CD8-positive, alpha-beta memory T cell (primary cell): Measurements from ENCODE around the gene DIAPH2. TPM values are rescaled to one million over a fixed set of nuclear protein-coding genes. Genes with fewer than 3 reads are reported as not detected.

ENCODE experiments used
- CTCF ChIA-PET: fragments of 350-600 bp; sonication (Branson Sonifier 250); formaldehyde crosslinking; loops from one replicate; lab custom pipeline; 2021; ENCODE audit warnings: antibody characterized with exemption; lab: Charles Lee
- POLR2A ChIA-PET: fragments of 350-600 bp; sonication (Branson Sonifier 250); formaldehyde crosslinking; loops from one replicate; lab custom pipeline; 2021; ENCODE audit warnings: antibody characterized with exemption; lab: Charles Lee
- DNase-seq, 5 donors: peaks; one replicate each; pipeline versions ENCODE4 v3.0.0 to v3.0.0-alpha.2; 2020 to 2022; ENCODE audit warnings: mixed read lengths in 1 of 5
- H3K27ac ChIP-seq: one replicate; pipeline ENCODE4 v1.7.0; 2013; ENCODE audit warnings: low read depth, mild to moderate bottlenecking, low read length, moderate library complexity
- H3K27me3 ChIP-seq: 2 replicates; pipeline ENCODE4 v1.7.0; 2013; ENCODE audit warnings: low read length, mild to moderate bottlenecking; ENCODE audit not compliant: insufficient read depth, poor library complexity, severe bottlenecking
- H3K36me3 ChIP-seq: 2 replicates; pipeline ENCODE4 v1.7.0; 2013; ENCODE audit warnings: mild to moderate bottlenecking, low read length, moderate library complexity; ENCODE audit not compliant: insufficient read depth
- H3K4me1 ChIP-seq: 2 replicates; pipeline ENCODE4 v1.7.0; 2013; ENCODE audit warnings: mild to moderate bottlenecking, low read length, moderate library complexity; ENCODE audit not compliant: insufficient read depth
- H3K4me3 ChIP-seq: 2 replicates; pipeline ENCODE4 v1.7.0; 2013; ENCODE audit warnings: mild to moderate bottlenecking, low read length
- H3K9me3 ChIP-seq: 2 replicates; pipeline ENCODE4 v1.7.0; 2013; ENCODE audit warnings: mild to moderate bottlenecking, low read length
- H3K27ac Mint-ChIP-seq, 8 donors: one replicate each; pipeline ENCODE4 v1.8.0; 2020 to 2021; ENCODE audit warnings: mixed read lengths in 8 of 8, mild to moderate bottlenecking in 6 of 8, inconsistent platforms in 3 of 8, moderate library complexity in 3 of 8
- H3K27me3 Mint-ChIP-seq, 2 donors: one replicate each; pipeline ENCODE4 v1.8.0; 2020 to 2021; ENCODE audit warnings: mixed read lengths in 2 of 2, mild to moderate bottlenecking in 1 of 2, moderate library complexity in 1 of 2
- H3K36me3 Mint-ChIP-seq, 3 donors: one replicate each; pipeline ENCODE4 v1.8.0; 2020 to 2021; ENCODE audit warnings: mixed read lengths in 3 of 3, inconsistent platforms in 1 of 3, mild to moderate bottlenecking in 1 of 3
- H3K4me1 Mint-ChIP-seq, 3 donors: one replicate each; pipeline ENCODE4 v1.8.0; 2020 to 2021; ENCODE audit warnings: mixed read lengths in 3 of 3, inconsistent platforms in 1 of 3, mild to moderate bottlenecking in 1 of 3
- H3K4me3 Mint-ChIP-seq, 7 donors: one replicate each; pipeline ENCODE4 v1.8.0; 2020 to 2021; ENCODE audit warnings: mixed read lengths in 7 of 7, mild to moderate bottlenecking in 6 of 7, moderate library complexity in 4 of 7, inconsistent platforms in 2 of 7
- H3K9me3 Mint-ChIP-seq, 5 donors: one replicate each; pipeline ENCODE4 v1.8.0; 2020 to 2022; ENCODE audit warnings: mixed read lengths in 5 of 5, mild to moderate bottlenecking in 3 of 5, moderate library complexity in 2 of 5, inconsistent platforms in 1 of 5
- polyA plus RNA-seq: library from polyadenylated mRNA; unstranded; fragments of 300-500 nt; fragmentation: Illumina TruSeq; gene quantifications from one replicate; pipeline ENCODE4 v1.2.3, GENCODE V29; 2021
- total RNA-seq, 2 experiments: library from RNA; stranded (reverse); gene quantifications; one replicate each; pipeline ENCODE4 v1.2.3, GENCODE V29; 2021

Gene DIAPH2
- total and polyA plus RNA-seq, 3 experiments from 2014 or later = 5.6 to 11.5 (median 6.0) TPM

- Histone ChIP-seq H3K4me3 (no peak overlapping the region), H3K9me3 (no peaks in the 10 kb centered on the region), H3K27ac (no peak overlapping the region), H3K27me3 (no peaks in the 10 kb centered on the region), H3K36me3 (no peaks in the 10 kb centered on the region), H3K4me1 (no peaks in the 10 kb centered on the region)
- no peak for DNase-seq
- CTCF ChIA-PET = no interaction called here
- Mint-ChIP-seq H3K27ac (no peak overlapping the region), H3K36me3 (peaks cover 3 to 8% (median 4%) of the 10 kb centered on the region in 3 donors), H3K4me1 (peaks cover 0 to 1% (median 0%) of the 10 kb centered on the region in 3 donors), H3K9me3 (no peaks in the 10 kb centered on the region), H3K27me3 (no peaks in the 10 kb centered on the region), H3K4me3 (no peak overlapping the region)
- POLR2A ChIA-PET = no interaction called here
These were observed 68.6 kb downstream of the DIAPH2 start for GRCh38 chrX:96753230-96753629.

GRCh38 chrX:96756491-96756890, 71.8 kb downstream of the DIAPH2 start:
- Mint-ChIP-seq H3K27me3 (no peaks in the 10 kb centered on the region), H3K36me3 (peaks cover 3 to 12% (median 4%) of the 10 kb centered on the region in 3 donors), H3K9me3 (no peaks in the 10 kb centered on the region), H3K4me1 (peaks cover 1 to 15% (median 8%) of the 10 kb centered on the region in 3 donors), H3K27ac (no peak overlapping the region), H3K4me3 (no peak overlapping the region)
- Histone ChIP-seq H3K4me3 (no peak overlapping the region), H3K27ac (no peak overlapping the region), H3K27me3 (no peaks in the 10 kb centered on the region), H3K4me1 (no peaks in the 10 kb centered on the region), H3K9me3 (no peaks in the 10 kb centered on the region), H3K36me3 (no peaks in the 10 kb centered on the region)
- ChIA-PET CTCF (no interaction called here), POLR2A (no interaction called here)
- no peak for DNase-seq

GRCh38 chrX:96761566-96761965, 76.9 kb downstream of the DIAPH2 start:
- Histone ChIP-seq H3K27me3 (no peaks in the 10 kb centered on the region), H3K9me3 (no peaks in the 10 kb centered on the region), H3K36me3 (no peaks in the 10 kb centered on the region), H3K27ac (no peak overlapping the region), H3K4me3 (no peak overlapping the region), H3K4me1 (no peaks in the 10 kb centered on the region)
- ChIA-PET CTCF (no interaction called here), POLR2A (no interaction called here)
- Mint-ChIP-seq H3K9me3 (no peaks in the 10 kb centered on the region), H3K4me3 (no peak overlapping the region), H3K4me1 (peaks cover 8 to 31% (median 21%) of the 10 kb centered on the region in 3 donors), H3K36me3 (peaks cover 0 to 5% (median 2%) of the 10 kb centered on the region in 3 donors), H3K27ac (no peak overlapping the region), H3K27me3 (no peaks in the 10 kb centered on the region)
- no peak for DNase-seq

GRCh38 chrX:96763608-96764007, 79.0 kb downstream of the DIAPH2 start:
- no peaks in the 10 kb centered on the region for H3K36me3 ChIP-seq
- no peaks in the 10 kb centered on the region for H3K9me3 ChIP-seq
- H3K4me3 Mint-ChIP-seq = no peak overlapping the region
- ChIA-PET CTCF (no interaction called here), POLR2A (no interaction called here)
- no peak for DNase-seq
- no peaks in the 10 kb centered on the region for H3K4me1 ChIP-seq
- H3K27ac ChIP-seq = no peak overlapping the region
- H3K4me1 Mint-ChIP-seq = peaks cover 8 to 31% (median 21%) of the 10 kb centered on the region in 3 donors
- peaks cover 0 to 4% (median 0%) of the 10 kb centered on the region in 3 donors for H3K36me3 Mint-ChIP-seq
- H3K4me3 ChIP-seq = no peak overlapping the region
- H3K27me3 Mint-ChIP-seq = no peaks in the 10 kb centered on the region
- H3K27me3 ChIP-seq = no peaks in the 10 kb centered on the region
- no peaks in the 10 kb centered on the region for H3K9me3 Mint-ChIP-seq
- H3K27ac Mint-ChIP-seq = no peak overlapping the region

GRCh38 chrX:96764864-96765263, 80.2 kb downstream of the DIAPH2 start:
- Histone ChIP-seq H3K27ac (no peak overlapping the region), H3K36me3 (no peaks in the 10 kb centered on the region), H3K9me3 (no peaks in the 10 kb centered on the region), H3K27me3 (no peaks in the 10 kb centered on the region), H3K4me3 (no peak overlapping the region), H3K4me1 (no peaks in the 10 kb centered on the region)
- peak overlapping the region in 4 of 8 donors; percentile 11 to 76 (median 57) for H3K27ac Mint-ChIP-seq
- DNase-seq = no peak
- H3K27me3 Mint-ChIP-seq = peaks cover 0 to 1% of the 10 kb centered on the region in 2 donors
- H3K4me3 Mint-ChIP-seq = peak overlapping the region in 1 of 7 donors; percentile 37
- ChIA-PET CTCF (no interaction called here), POLR2A (no interaction called here)
- peaks cover 0 to under 1% (median 0%) of the 10 kb centered on the region in 3 donors for H3K36me3 Mint-ChIP-seq
- no peaks in the 10 kb centered on the region for H3K9me3 Mint-ChIP-seq
- peaks cover 8 to 27% (median 18%) of the 10 kb centered on the region in 3 donors for H3K4me1 Mint-ChIP-seq

GRCh38 chrX:96770315-96770714, 85.7 kb downstream of the DIAPH2 start:
- no peak overlapping the region for H3K27ac ChIP-seq
- H3K4me3 ChIP-seq = no peak overlapping the region
- H3K27ac Mint-ChIP-seq = no peak overlapping the region
- no peak overlapping the region for H3K4me3 Mint-ChIP-seq
- no peaks in the 10 kb centered on the region for H3K9me3 ChIP-seq
- peaks cover 0 to 1% of the 10 kb centered on the region in 2 donors for H3K27me3 Mint-ChIP-seq
- H3K4me1 ChIP-seq = no peaks in the 10 kb centered on the region
- peaks cover 0 to 1% (median 0%) of the 10 kb centered on the region in 3 donors for H3K36me3 Mint-ChIP-seq
- no peaks in the 10 kb centered on the region for H3K27me3 ChIP-seq
- CTCF ChIA-PET = no interaction called here
- POLR2A ChIA-PET = no interaction called here
- no peaks in the 10 kb centered on the region for H3K36me3 ChIP-seq
- peaks cover 0 to 3% (median 0%) of the 10 kb centered on the region in 3 donors for H3K4me1 Mint-ChIP-seq
- no peak for DNase-seq
- H3K9me3 Mint-ChIP-seq = no peaks in the 10 kb centered on the region

- Histone ChIP-seq H3K36me3 (no peaks in the 10 kb centered on the region), H3K27me3 (no peaks in the 10 kb centered on the region), H3K4me3 (no peak overlapping the region), H3K9me3 (no peaks in the 10 kb centered on the region), H3K27ac (no peak overlapping the region), H3K4me1 (no peaks in the 10 kb centered on the region)
- Mint-ChIP-seq H3K4me1 (no peaks in the 10 kb centered on the region), H3K27ac (no peak overlapping the region), H3K9me3 (no peaks in the 10 kb centered on the region), H3K27me3 (peaks cover 0 to 1% of the 10 kb centered on the region in 2 donors), H3K4me3 (no peak overlapping the region), H3K36me3 (peaks cover 0 to 1% (median 0%) of the 10 kb centered on the region in 3 donors)
- DNase-seq = no peak
- CTCF ChIA-PET = no interaction called here
- POLR2A ChIA-PET = no interaction called here
These were observed 86.8 kb downstream of the DIAPH2 start for GRCh38 chrX:96771486-96771885.

GRCh38 chrX:96774116-96774515, 89.5 kb downstream of the DIAPH2 start:
- no peak overlapping the region for H3K4me3 Mint-ChIP-seq
- no peaks in the 10 kb centered on the region for H3K36me3 ChIP-seq
- CTCF ChIA-PET = no interaction called here
- H3K27ac Mint-ChIP-seq = no peak overlapping the region
- peaks cover 0 to 2% of the 10 kb centered on the region in 2 donors for H3K27me3 Mint-ChIP-seq
- H3K27me3 ChIP-seq = no peaks in the 10 kb centered on the region
- H3K4me1 Mint-ChIP-seq = no peaks in the 10 kb centered on the region
- H3K27ac ChIP-seq = no peak overlapping the region
- H3K4me1 ChIP-seq = no peaks in the 10 kb centered on the region
- H3K36me3 Mint-ChIP-seq = peaks cover 0 to 1% (median 0%) of the 10 kb centered on the region in 3 donors
- no peak overlapping the region for H3K4me3 ChIP-seq
- no peaks in the 10 kb centered on the region for H3K9me3 ChIP-seq
- no peak for DNase-seq
- POLR2A ChIA-PET = no interaction called here
- no peaks in the 10 kb centered on the region for H3K9me3 Mint-ChIP-seq
